Upper lobe of left lung (tissue), 4 donors: ENCODE results near the gene CAB39.

Experiments
- POLR2A ChIP-seq, 4 donors: fragments of 450-650 bp; IDR thresholded peaks; one replicate each; pipeline ENCODE4 v1.5.1; 2016 to 2017; ENCODE audit warnings: antibody characterized with exemption in 4 of 4, mild to moderate bottlenecking in 2 of 4
- POLR2AphosphoS5 ChIP-seq, 2 donors: sonication (generic); formaldehyde crosslinking; IDR thresholded peaks; one replicate each; pipeline ENCODE4 v1.5.1; 2017; ENCODE audit warnings: antibody characterized with exemption in 2 of 2
- TF ChIP-seq, protein P1 (sequence below), 6 experiments: fragments of 450-650 bp in 4 of 6; fragments of 200-600 bp in 2 of 6; sonication (generic) in 2 of 6; IDR thresholded peaks; one replicate each; pipeline ENCODE4 v1.5.1; 2016 to 2019; ENCODE audit warnings: antibody characterized with exemption in 6 of 6

DNA sequence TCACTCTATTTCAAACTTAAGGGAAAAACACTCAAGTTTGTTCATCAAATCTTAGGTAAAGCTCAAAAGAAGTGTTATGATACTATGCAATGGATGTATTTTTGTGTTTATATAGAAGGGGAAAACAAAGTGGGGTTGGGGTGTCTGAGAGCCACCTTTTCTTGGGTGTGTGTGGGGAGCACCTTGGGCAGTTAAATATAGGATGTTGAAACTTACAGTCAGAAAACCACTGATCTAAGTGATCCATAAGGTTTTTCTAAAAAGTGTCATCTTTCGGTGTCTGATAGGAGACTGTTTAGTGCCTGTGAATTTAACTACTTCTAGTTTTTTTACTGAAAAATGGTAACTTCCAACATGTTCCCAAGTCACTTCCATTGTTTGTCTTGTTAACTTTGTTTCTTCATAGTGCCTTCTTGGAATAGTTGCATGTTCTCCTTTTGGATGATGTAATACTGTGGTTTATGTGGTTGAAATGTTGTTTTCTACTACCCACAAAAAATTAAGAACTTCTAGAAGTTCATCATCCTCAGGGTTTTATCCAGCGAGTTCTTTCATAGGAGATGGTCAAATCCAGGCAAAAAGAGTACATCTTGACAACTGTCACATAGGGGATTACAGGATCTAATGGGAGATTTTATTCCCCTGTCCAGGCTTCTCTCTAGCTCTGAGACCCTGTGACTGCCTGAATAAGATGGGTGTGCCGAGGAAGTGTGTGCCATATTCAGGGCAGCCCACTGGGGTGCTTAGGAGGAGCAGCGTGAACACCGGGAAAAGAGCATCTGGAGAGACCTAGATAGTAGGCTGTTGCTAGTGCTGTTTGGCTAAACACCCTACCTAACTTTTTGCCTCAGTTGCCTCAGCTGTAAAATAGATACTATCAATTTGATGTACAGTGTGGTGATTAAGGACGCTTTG, 46.2 kb downstream of the CAB39 start:
- TF ChIP-seq POLR2A (IDR thresholded peaks at IDR 0.05) = no peak
- TF ChIP-seq, protein P1, sequence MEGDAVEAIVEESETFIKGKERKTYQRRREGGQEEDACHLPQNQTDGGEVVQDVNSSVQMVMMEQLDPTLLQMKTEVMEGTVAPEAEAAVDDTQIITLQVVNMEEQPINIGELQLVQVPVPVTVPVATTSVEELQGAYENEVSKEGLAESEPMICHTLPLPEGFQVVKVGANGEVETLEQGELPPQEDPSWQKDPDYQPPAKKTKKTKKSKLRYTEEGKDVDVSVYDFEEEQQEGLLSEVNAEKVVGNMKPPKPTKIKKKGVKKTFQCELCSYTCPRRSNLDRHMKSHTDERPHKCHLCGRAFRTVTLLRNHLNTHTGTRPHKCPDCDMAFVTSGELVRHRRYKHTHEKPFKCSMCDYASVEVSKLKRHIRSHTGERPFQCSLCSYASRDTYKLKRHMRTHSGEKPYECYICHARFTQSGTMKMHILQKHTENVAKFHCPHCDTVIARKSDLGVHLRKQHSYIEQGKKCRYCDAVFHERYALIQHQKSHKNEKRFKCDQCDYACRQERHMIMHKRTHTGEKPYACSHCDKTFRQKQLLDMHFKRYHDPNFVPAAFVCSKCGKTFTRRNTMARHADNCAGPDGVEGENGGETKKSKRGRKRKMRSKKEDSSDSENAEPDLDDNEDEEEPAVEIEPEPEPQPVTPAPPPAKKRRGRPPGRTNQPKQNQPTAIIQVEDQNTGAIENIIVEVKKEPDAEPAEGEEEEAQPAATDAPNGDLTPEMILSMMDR (IDR thresholded peaks at IDR 0.05) = no peak
- TF ChIP-seq POLR2AphosphoS5 (IDR thresholded peaks at IDR 0.05) = peak in 1 of 2 donors; percentile 70
